OCI-LY3 (cell line): ENCODE measurements around the gene VPS35L.
"Not testable (repeated sequence)": the region's sequence is repeated elsewhere in the genome, so short reads cannot be mapped to it uniquely, and the experiment has no call there.

ENCODE experiments used
- EZH2phosphoT487 ChIP-seq: fragments of 200-600 bp; shearing (Covaris generic); IDR thresholded peaks from 2 replicates; pipeline ENCODE4 v1.6.1; 2018; ENCODE audit warnings: antibody characterized with exemption, mixed run types, low read depth
- TF ChIP-seq, protein P1 (sequence below): fragments of 200-600, 300-600 bp; sonication (generic); IDR thresholded peaks from 2 replicates; pipeline ENCODE4 v1.5.1; 2014; ENCODE audit warnings: antibody characterized with exemption, low read length, low read depth

DNA sequence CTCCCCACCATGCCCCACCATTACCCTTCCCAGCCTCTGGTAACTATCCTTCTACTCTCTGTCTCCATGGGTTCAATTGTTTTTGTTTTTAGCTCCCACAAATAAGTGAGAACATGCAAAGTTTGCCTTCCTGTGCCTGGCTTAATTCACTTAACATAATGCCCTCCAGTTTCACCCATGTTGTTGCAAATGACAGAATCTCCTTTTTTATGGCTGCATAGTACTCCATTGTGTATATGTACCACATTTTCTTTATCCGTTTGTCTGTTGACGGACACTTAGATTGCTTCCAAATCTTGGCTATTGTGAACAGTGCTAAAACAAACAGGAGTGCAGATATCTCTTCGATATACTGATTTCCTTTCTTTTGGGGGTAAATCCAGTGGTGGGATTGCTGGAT lies 109.8 kb downstream of the VPS35L start:
- TF ChIP-seq, protein P1, sequence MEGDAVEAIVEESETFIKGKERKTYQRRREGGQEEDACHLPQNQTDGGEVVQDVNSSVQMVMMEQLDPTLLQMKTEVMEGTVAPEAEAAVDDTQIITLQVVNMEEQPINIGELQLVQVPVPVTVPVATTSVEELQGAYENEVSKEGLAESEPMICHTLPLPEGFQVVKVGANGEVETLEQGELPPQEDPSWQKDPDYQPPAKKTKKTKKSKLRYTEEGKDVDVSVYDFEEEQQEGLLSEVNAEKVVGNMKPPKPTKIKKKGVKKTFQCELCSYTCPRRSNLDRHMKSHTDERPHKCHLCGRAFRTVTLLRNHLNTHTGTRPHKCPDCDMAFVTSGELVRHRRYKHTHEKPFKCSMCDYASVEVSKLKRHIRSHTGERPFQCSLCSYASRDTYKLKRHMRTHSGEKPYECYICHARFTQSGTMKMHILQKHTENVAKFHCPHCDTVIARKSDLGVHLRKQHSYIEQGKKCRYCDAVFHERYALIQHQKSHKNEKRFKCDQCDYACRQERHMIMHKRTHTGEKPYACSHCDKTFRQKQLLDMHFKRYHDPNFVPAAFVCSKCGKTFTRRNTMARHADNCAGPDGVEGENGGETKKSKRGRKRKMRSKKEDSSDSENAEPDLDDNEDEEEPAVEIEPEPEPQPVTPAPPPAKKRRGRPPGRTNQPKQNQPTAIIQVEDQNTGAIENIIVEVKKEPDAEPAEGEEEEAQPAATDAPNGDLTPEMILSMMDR, result not testable (repeated sequence)
- TF ChIP-seq EZH2phosphoT487, result not testable (repeated sequence)
